GM21723 (cell line): ENCODE data around the gene DIP2A.

ENCODE experiments used
- ATAC-seq: cut with Tn5 transposase; IDR thresholded peaks from one replicate; pipeline ENCODE4 v1.9.1; 2021; ENCODE audit warnings: mild to moderate bottlenecking, moderate library complexity; ENCODE audit not compliant: unreplicated experiment

DIP2A gene

DNA sequence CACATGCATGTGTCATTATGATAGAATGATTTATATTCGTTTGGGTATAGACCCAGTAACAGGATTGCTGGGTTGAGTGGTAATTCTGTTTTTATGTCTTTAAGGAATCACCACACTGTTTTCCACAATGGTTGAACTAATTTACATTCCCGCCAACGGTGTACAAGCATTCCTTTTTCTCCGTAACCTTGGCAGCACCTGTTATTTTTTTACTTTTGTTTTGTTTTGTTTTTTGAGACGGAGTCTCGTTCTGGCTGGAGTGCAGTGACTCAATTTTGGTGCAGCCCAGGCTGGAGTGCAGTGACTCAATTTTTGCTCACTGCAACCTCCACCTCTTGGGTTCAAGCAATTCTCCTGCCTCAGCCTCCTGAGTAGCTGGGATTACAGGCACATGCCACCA lies 154.7 kb downstream of the DIP2A start:
- no peak for ATAC-seq

DNA sequence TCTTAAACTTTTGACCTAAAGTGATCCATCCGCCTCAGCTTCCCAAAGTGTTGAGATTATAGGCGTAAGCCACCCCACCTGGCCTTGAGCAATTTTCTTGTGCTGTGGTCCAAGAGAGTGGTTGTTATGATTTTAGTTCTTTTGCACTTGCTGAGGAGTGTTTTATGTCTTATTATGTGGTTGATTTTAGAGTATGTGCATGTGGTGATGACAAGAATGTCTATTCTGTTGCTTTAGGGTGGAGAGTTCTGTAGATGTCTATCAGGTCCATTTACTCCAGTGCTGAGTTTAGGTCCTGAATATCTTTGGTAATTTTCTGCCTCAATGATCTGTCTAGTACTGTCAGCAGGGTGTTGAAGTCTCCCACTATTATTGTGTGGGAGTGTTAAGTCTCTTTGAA lies 157.4 kb downstream of the DIP2A start:
- ATAC-seq = no peak

DNA sequence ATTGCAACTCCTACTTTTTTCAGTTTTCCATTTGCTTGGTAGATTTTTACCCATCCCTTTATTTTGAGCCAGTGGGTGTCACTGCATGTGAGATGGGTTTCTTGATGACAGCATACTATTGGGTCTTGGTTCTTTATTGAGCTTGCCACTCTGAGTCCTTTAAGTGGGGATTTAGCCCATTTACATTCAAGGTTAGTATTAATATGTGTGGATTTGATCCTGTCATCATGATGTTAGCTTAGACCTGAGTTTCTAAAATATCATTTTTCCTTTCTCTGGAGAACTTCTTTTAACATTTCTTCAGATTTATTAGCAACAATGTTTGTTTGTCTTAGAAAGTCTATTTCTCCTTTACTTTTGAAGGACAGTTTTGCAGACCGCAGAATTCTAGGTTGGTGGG lies 158.0 kb downstream of the DIP2A start:
- no peak for ATAC-seq

DNA sequence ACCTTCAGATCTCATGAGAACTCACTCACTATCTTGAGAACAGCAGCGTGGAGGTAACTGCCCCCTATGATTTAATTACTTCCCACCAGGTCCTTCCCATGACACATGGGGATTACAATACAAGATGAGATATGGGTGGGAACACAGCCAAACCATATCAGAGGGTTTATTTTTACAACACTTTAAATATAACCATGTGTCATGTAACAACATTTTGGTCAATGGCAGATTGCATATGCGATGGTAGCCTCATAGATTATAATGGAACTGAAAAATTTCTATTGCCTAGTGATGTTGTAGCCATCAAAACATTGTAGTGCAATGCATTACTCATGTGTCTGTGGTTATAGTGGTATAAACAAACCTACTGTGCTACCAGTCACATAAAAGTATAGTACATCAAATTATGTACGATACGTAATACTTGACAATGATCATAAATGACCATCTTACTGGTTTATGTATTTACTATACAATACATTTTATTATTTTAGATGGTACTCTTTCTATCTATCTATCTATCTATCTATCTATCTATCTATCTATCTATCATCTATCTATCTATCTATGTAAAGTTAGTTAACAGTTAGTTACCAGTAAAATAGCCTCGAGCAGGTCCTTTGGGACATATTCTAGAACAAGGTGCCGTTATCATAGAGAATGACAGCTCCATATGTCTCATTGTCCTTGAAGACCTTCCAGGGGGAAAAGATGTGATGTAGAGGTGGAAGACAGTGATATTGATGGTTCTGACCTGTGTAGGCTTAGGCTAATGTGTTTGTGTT lies 158.8 kb downstream of the DIP2A start:
- ATAC-seq = no peak

DNA sequence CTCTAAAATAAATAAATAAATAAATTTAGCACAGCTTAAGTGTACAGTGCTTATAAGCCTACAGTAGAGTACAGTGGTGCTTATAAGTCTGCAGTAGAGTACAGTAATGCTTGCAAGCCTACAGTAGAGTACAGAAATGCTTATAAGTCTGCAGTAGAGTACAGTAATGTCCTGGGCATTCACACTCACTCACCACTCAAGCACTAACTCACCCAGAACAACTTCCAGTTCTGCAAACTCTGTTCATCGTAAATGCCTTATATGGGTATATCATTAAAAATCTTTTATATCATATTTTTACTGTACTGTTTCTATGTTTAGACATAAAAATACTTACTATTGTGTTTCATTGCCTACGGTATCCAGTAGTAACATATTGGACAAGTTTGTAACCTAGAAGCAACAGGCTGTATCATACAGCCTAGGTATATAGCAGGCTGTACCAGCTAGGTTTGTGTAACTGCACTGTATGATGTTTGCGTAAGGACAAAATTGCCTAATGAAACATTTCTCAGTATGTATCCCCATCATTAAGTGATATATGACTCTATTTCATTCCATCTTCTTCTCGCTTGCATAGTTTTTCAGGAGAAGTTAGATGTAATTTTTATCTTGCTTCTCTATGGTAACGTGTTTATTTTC lies 160.2 kb downstream of the DIP2A start:
- ATAC-seq = no peak
